Nephron progenitor cell (in vitro differentiated cells): Measurements from ENCODE around the gene TSHZ2.

Source experiments
- DNase-seq: peaks from one replicate; pipeline ENCODE4 v3.0.0; 2021
- H3K27ac Mint-ChIP-seq: 2 replicates; pipeline ENCODE4 v1.8.0; 2021; ENCODE audit warnings: mild to moderate bottlenecking, moderate library complexity, mixed read lengths
- H3K27me3 Mint-ChIP-seq: 2 replicates; pipeline ENCODE4 v1.8.0; 2021; ENCODE audit warnings: mild to moderate bottlenecking, low read depth, mixed read lengths; ENCODE audit not compliant: poor library complexity
- H3K36me3 Mint-ChIP-seq: 2 replicates; pipeline ENCODE4 v1.8.0; 2021; ENCODE audit warnings: low read depth, mixed read lengths
- H3K4me1 Mint-ChIP-seq: 2 replicates; pipeline ENCODE4 v1.8.0; 2021; ENCODE audit warnings: mixed read lengths
- H3K4me3 Mint-ChIP-seq: 2 replicates; pipeline ENCODE4 v1.8.0; 2021; ENCODE audit warnings: mild to moderate bottlenecking, moderate library complexity, mixed read lengths
- H3K9me3 Mint-ChIP-seq: 2 replicates; pipeline ENCODE4 v1.8.0; 2021; ENCODE audit warnings: mild to moderate bottlenecking, moderate library complexity, mixed read lengths
- CTCF ChIP-seq: fragments of 200-600 bp; sonication (generic); IDR thresholded peaks from 2 replicates; pipeline ENCODE4 v1.5.0; 2021; ENCODE audit warnings: antibody characterized with exemption

Gene TSHZ2

DNA sequence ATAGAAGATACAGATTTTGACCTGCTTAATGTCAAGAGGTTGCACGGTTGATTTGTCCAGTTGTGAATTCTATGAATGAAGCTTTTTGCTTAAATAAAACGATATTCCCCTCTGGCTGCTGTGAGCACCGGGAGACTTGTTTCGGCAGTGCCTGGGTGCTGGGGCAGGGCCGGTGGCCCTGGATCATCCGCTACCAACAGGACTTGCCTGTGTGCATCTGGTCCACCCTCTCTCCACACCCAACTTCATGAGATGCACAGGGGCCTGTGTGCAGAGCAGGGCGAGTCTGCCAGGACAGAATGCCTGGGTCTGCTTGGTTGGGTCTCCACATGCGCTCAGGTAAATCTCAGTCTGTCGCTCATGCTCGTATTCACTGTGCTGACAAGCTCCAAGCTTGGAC is 65.5 kb downstream of the TSHZ2 start:
- Mint-ChIP-seq H3K9me3 (no peaks in the 10 kb centered on the region), H3K4me1 (peaks cover 88% of the 10 kb centered on the region), H3K36me3 (peaks cover 28% of the 10 kb centered on the region), H3K4me3 (no peak overlapping the region), H3K27me3 (peaks cover 3% of the 10 kb centered on the region), H3K27ac (peak overlapping the region; percentile 72)
- no peak for DNase-seq
- no peak for TF ChIP-seq CTCF

DNA sequence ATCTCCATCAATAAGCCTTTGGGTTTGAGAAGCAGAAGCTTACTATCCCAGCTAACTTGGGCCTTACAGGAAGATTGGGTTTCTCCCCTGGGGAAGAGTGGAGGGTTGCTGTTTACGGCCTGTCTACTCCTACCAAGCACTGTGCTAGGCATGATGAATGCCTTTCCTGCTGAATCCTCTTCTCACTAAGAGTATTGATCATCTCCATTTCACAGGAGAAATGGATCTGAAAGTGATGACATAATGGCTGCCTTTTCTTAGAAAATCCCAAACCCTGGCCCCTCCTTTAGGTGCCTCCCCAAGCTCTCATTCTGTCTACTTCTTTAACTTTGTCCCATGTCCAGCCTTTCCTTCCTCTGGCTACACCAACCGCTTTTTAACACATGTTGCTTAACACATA is 66.1 kb downstream of the TSHZ2 start:
- peaks cover 3% of the 10 kb centered on the region for H3K27me3 Mint-ChIP-seq
- peaks cover 81% of the 10 kb centered on the region for H3K4me1 Mint-ChIP-seq
- H3K27ac Mint-ChIP-seq = peak overlapping the region; percentile 72
- no peak for DNase-seq
- no peaks in the 10 kb centered on the region for H3K9me3 Mint-ChIP-seq
- no peak for TF ChIP-seq CTCF
- H3K36me3 Mint-ChIP-seq = peaks cover 28% of the 10 kb centered on the region
- peak overlapping the region; percentile 52 for H3K4me3 Mint-ChIP-seq

DNA sequence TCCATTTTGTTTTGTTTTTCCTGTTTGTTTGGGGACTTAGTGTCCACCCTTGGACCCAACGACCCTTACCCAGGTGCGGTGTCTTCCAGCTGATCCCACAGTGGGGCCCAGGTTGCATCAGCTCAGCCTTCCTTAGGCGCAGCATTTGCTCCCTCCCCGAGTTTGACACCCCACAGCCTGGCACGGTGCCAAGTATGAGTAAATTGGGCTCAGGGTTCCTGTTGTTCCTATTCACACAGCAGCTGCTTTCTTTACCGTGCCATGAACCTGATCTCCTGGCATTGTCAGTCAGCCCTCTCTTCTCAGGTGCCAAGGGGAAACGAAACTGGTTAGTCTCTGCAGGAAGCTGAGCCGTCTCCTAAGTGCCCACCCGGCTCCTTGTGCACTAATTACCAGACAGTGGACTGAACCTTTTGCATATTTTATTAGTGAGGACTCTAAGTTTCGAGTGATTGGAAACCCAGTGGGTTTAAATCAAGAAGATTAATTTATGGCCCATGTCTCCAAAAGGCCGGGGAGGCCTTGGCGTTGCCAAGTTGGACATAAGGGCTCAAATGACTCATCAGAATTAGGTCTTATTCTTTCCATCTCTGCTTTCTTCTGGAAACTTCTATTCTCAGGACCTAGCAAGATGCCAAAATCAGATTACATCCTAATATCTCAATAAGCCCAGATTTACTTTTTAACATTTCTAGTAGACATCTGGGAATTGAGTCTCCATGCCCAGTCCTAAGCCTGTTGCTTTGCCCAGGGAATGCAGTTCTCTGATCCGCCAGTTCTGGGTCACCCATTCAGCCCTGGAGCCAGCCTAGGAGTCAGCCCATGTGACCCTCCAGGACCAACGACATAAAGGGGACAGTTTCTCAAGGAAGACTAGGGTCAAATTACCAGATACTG is 68.8 kb downstream of the TSHZ2 start:
- no peak for DNase-seq
- H3K27ac Mint-ChIP-seq = peak overlapping the region; percentile 38
- H3K4me1 Mint-ChIP-seq = peaks cover 67% of the 10 kb centered on the region
- TF ChIP-seq CTCF = no peak
- H3K36me3 Mint-ChIP-seq = peaks cover 48% of the 10 kb centered on the region
- H3K27me3 Mint-ChIP-seq = peaks cover 3% of the 10 kb centered on the region
- H3K4me3 Mint-ChIP-seq = no peak overlapping the region
- peaks cover 2% of the 10 kb centered on the region for H3K9me3 Mint-ChIP-seq

DNA sequence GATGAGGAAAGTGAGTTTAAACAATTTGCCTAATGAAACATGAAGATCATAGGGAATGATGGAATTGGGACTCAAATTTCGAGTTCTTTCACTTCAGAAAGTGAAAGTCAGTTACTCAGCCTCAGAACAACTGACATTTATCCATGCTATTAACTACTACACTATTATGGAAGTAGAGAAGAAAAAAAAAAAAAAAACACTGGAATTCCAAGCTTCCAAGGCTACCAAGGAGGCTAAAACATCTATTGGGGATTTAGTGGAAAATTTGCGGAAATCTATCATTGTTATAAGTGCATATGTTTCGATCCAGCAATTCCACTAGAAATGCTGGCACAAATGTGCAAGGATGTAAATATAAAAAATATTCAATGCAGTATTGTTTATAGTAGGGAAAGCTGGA is 70.4 kb downstream of the TSHZ2 start:
- Mint-ChIP-seq H3K27ac (no peak overlapping the region), H3K27me3 (peaks cover 3% of the 10 kb centered on the region), H3K9me3 (peaks cover 15% of the 10 kb centered on the region), H3K36me3 (peaks cover 64% of the 10 kb centered on the region), H3K4me1 (peaks cover 59% of the 10 kb centered on the region), H3K4me3 (no peak overlapping the region)
- DNase-seq = no peak
- TF ChIP-seq CTCF = no peak

DNA sequence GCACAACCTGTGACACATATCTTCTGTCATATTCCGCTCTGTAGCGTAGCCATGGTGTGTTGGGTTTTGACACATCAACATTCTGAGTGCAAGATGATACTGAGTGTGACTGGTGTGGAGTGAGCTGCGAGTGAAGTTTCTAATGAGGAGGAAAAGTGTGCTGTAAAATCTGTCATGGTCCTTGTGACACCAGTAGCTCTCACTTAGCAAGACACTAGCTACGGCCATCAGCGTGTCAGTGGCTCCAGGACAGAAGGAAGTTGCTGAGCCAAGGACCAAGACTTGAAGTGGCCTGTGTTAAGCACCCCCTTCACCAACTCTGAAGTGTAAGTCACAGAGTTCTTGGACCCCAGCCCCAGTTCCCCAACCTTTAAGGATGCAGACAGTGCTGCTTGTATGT is 72.1 kb downstream of the TSHZ2 start:
- H3K4me3 Mint-ChIP-seq = no peak overlapping the region
- no peak for DNase-seq
- peaks cover 25% of the 10 kb centered on the region for H3K9me3 Mint-ChIP-seq
- peaks cover 3% of the 10 kb centered on the region for H3K27me3 Mint-ChIP-seq
- H3K4me1 Mint-ChIP-seq = peaks cover 56% of the 10 kb centered on the region
- H3K36me3 Mint-ChIP-seq = peaks cover 66% of the 10 kb centered on the region
- no peak for TF ChIP-seq CTCF
- no peak overlapping the region for H3K27ac Mint-ChIP-seq

- Mint-ChIP-seq H3K36me3 (peaks cover 67% of the 10 kb centered on the region), H3K27me3 (no peaks in the 10 kb centered on the region), H3K27ac (peak overlapping the region; percentile 70), H3K4me1 (peaks cover 43% of the 10 kb centered on the region), H3K4me3 (no peak overlapping the region), H3K9me3 (peaks cover 25% of the 10 kb centered on the region)
- no peak for TF ChIP-seq CTCF
- DNase-seq = no peak
Measured at GRCh38 chr20:53045941-53046340, 73.8 kb downstream of the TSHZ2 start.
